Neural cell (in vitro differentiated cells): Measurements from ENCODE around the gene EEF1A2.

Experiments used
- EP300 ChIP-seq: fragments of 450-650 bp; conservative IDR thresholded peaks from 2 replicates; pipeline ENCODE4 v1.6.1; 2014; ENCODE audit warnings: antibody characterized with exemption, mild to moderate bottlenecking, moderate library complexity; ENCODE audit not compliant: poor library complexity, severe bottlenecking
- EZH2 ChIP-seq: fragments of 200-600, 300-800 bp; shearing (Covaris generic), sonication (generic); IDR thresholded peaks from 2 replicates; pipeline ENCODE4 v1.6.1; 2014; ENCODE audit warnings: antibody characterized with exemption, low read length, borderline replicate concordance, mild to moderate bottlenecking; ENCODE audit not compliant: insufficient read depth, poor library complexity, severe bottlenecking
- MXI1 ChIP-seq: fragments of 450-650 bp; conservative IDR thresholded peaks from 2 replicates; pipeline ENCODE4 v1.6.1; 2014; ENCODE audit warnings: antibody characterized with exemption, mild to moderate bottlenecking; ENCODE audit not compliant: poor library complexity, severe bottlenecking
- POLR2AphosphoS5 ChIP-seq: IDR thresholded peaks from 2 replicates; pipeline ENCODE4 v1.6.1; 2012
- RAD21 ChIP-seq: fragments of 450-650 bp; conservative IDR thresholded peaks from 2 replicates; pipeline ENCODE4 v1.6.1; 2014; ENCODE audit warnings: antibody characterized with exemption, mild to moderate bottlenecking, moderate library complexity
- SMC3 ChIP-seq: fragments of 450-650 bp; conservative IDR thresholded peaks from 2 replicates; pipeline ENCODE4 v1.6.1; 2014; ENCODE audit warnings: antibody characterized with exemption, mild to moderate bottlenecking, moderate library complexity; ENCODE audit not compliant: poor library complexity
- TAF1 ChIP-seq: IDR thresholded peaks from 2 replicates; pipeline ENCODE4 v1.6.1; 2012; ENCODE audit warnings: low read depth
- TF ChIP-seq, protein P1 (sequence below): fragments of 450-650 bp; IDR thresholded peaks from 2 replicates; pipeline ENCODE4 v1.5.1; 2014; ENCODE audit warnings: antibody characterized with exemption, mild to moderate bottlenecking, moderate library complexity; ENCODE audit not compliant: poor library complexity, severe bottlenecking
- TF ChIP-seq, protein P2 (sequence below): IDR thresholded peaks from 2 replicates; pipeline ENCODE4 v1.6.1; 2012; ENCODE audit warnings: borderline replicate concordance

DNA sequence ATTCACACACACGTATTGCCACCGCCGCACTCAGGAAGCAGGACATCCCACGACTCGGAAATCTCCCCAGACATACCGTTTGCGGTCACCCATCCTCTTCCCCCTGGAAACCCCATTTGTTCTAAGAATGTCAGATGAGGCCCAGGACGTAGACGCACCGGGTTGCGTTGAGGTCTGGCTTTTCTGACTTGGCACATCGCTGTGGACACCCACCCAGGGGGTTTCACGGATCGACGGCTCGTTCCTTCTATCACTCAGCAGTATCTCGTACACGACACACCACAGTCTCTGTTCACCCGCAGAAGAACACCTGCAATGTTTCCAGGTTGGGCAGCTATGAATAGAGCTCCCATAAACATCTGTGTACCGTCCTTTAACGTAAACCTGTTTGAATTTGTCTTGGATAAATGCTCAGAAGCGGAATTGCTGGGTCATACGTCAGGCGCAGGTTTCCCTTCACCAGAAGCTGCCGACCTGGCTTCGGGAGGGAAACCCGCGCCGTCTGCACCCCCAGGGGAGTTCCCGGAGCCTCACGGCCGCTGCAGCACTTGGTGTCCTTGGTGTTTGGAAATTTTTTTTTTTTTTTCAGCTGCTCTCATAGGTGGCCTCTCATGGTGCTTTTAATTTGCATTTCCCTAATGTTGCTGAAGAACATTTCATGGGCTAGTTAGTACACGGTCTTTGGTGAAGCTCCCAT lies 9.3 kb upstream of the EEF1A2 start:
- TF ChIP-seq, protein P1, sequence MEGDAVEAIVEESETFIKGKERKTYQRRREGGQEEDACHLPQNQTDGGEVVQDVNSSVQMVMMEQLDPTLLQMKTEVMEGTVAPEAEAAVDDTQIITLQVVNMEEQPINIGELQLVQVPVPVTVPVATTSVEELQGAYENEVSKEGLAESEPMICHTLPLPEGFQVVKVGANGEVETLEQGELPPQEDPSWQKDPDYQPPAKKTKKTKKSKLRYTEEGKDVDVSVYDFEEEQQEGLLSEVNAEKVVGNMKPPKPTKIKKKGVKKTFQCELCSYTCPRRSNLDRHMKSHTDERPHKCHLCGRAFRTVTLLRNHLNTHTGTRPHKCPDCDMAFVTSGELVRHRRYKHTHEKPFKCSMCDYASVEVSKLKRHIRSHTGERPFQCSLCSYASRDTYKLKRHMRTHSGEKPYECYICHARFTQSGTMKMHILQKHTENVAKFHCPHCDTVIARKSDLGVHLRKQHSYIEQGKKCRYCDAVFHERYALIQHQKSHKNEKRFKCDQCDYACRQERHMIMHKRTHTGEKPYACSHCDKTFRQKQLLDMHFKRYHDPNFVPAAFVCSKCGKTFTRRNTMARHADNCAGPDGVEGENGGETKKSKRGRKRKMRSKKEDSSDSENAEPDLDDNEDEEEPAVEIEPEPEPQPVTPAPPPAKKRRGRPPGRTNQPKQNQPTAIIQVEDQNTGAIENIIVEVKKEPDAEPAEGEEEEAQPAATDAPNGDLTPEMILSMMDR: no peak
- TF ChIP-seq, protein P2, sequence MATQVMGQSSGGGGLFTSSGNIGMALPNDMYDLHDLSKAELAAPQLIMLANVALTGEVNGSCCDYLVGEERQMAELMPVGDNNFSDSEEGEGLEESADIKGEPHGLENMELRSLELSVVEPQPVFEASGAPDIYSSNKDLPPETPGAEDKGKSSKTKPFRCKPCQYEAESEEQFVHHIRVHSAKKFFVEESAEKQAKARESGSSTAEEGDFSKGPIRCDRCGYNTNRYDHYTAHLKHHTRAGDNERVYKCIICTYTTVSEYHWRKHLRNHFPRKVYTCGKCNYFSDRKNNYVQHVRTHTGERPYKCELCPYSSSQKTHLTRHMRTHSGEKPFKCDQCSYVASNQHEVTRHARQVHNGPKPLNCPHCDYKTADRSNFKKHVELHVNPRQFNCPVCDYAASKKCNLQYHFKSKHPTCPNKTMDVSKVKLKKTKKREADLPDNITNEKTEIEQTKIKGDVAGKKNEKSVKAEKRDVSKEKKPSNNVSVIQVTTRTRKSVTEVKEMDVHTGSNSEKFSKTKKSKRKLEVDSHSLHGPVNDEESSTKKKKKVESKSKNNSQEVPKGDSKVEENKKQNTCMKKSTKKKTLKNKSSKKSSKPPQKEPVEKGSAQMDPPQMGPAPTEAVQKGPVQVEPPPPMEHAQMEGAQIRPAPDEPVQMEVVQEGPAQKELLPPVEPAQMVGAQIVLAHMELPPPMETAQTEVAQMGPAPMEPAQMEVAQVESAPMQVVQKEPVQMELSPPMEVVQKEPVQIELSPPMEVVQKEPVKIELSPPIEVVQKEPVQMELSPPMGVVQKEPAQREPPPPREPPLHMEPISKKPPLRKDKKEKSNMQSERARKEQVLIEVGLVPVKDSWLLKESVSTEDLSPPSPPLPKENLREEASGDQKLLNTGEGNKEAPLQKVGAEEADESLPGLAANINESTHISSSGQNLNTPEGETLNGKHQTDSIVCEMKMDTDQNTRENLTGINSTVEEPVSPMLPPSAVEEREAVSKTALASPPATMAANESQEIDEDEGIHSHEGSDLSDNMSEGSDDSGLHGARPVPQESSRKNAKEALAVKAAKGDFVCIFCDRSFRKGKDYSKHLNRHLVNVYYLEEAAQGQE: no peak
- TF ChIP-seq RAD21 (no peak), TAF1 (no peak), EZH2 (no peak), EP300 (no peak), POLR2AphosphoS5 (no peak), MXI1 (no peak), SMC3 (no peak)
